ENCODE results near the gene HSD17B14. TPM values are rescaled to one million over a fixed set of nuclear protein-coding genes. Genes with fewer than 3 reads are reported as not detected.

HSD17B14 gene
- total and polyA plus RNA-seq, 2 experiments from 2014 or later = 8.4 to 11.7 TPM

- peaks cover 4% of the 10 kb centered on the region for H3K27me3 Mint-ChIP-seq (ENCODE audit: insufficient read depth, low read depth, poor library complexity)
- H3K36me3 Mint-ChIP-seq (ENCODE audit: low read depth) = no peaks in the 10 kb centered on the region
- no peaks in the 10 kb centered on the region for H4K20me1 ChIP-seq (replicated peaks; ENCODE audit: insufficient read depth)
- H3K4me1 Mint-ChIP-seq = peaks cover 12% of the 10 kb centered on the region
- H3K4me2 ChIP-seq = no peak overlapping the region
- ATAC-seq = no peak
- H3K79me2 ChIP-seq (replicated peaks; ENCODE audit: insufficient read depth) = no peaks in the 10 kb centered on the region
- no peak for TF ChIP-seq EZH2phosphoT487 (IDR thresholded peaks at IDR 0.05; ENCODE audit: unreplicated experiment)
- no peak for TF ChIP-seq JUNB (IDR thresholded peaks at IDR 0.05; ENCODE audit: unreplicated experiment)
- no peak for TF ChIP-seq ZNF462 (CRISPR knock-in tag; IDR thresholded peaks at IDR 0.05)
- TF ChIP-seq NANOG (IDR thresholded peaks at IDR 0.05; ENCODE audit: borderline replicate concordance) = no peak
- no peak for TF ChIP-seq ZNF331 (CRISPR knock-in tag; IDR thresholded peaks at IDR 0.05; ENCODE audit: low read depth)
- no peak for TF ChIP-seq STAT1 (IDR thresholded peaks at IDR 0.05; ENCODE audit: unreplicated experiment)
- no peak for TF ChIP-seq ZNF114 (CRISPR knock-in tag; IDR thresholded peaks at IDR 0.05)
- TF ChIP-seq ETS1 (IDR thresholded peaks at IDR 0.05) = no peak
- no peak for TF ChIP-seq CTCF (conservative IDR thresholded peaks at IDR 0.05; ENCODE audit: low read depth in 2 of 2)
- no peak for TF ChIP-seq POLR2AphosphoS5 (IDR thresholded peaks at IDR 0.05; ENCODE audit: low read depth)
- no peak for TF ChIP-seq EZH2 (IDR thresholded peaks at IDR 0.05; ENCODE audit: low read depth, unreplicated experiment)
- no peak for TF ChIP-seq REST (IDR thresholded peaks at IDR 0.05; ENCODE audit: unreplicated experiment)
- TF ChIP-seq CREB1 (CRISPR knock-in tag; IDR thresholded peaks at IDR 0.05; ENCODE audit: low read depth) = no peak
- H2AFZ ChIP-seq = peak overlapping the region; percentile 95; the same call in 1 of the 2 replicates
- no peak overlapping the region for H3K27ac ChIP-seq (ENCODE audit: low read depth)
- H3K9me2 ChIP-seq (ENCODE audit: insufficient read depth) = no peaks in the 10 kb centered on the region
- H3K27me3 ChIP-seq (ENCODE audit: insufficient read depth) = no peaks in the 10 kb centered on the region
- no peaks in the 10 kb centered on the region for H3K9me3 Mint-ChIP-seq
- no peak for DNase-seq (ENCODE audit: low spot score)
- H3K36me3 ChIP-seq (ENCODE audit: insufficient read depth) = no peaks in the 10 kb centered on the region
- no peak overlapping the region for H3K4me3 ChIP-seq
- H3K27ac Mint-ChIP-seq = no peak overlapping the region
- H3K4me3 Mint-ChIP-seq = no peak overlapping the region
- H3F3A ChIP-seq (replicated peaks; ENCODE audit: low read depth) = no peaks in the 10 kb centered on the region
- H3K4me1 ChIP-seq (ENCODE audit: insufficient read depth) = no peaks in the 10 kb centered on the region
Measured at GRCh38 chr19:48770266-48770665, 66.0 kb downstream of the HSD17B14 start.
